Fibroblast of skin of left quadriceps (primary cell): ENCODE measurements around the gene ALOX15.
"Not testable (repeated sequence)": the region's sequence is repeated elsewhere in the genome, so short reads cannot be mapped to it uniquely, and the experiment has no call there.

Experiments used
- DNase-seq, 2 experiments: peaks; one replicate each; pipeline ENCODE4 v3.0.0-alpha.2; 2013; ENCODE audit warnings: low read depth in 2 of 2

ALOX15 gene

DNA sequence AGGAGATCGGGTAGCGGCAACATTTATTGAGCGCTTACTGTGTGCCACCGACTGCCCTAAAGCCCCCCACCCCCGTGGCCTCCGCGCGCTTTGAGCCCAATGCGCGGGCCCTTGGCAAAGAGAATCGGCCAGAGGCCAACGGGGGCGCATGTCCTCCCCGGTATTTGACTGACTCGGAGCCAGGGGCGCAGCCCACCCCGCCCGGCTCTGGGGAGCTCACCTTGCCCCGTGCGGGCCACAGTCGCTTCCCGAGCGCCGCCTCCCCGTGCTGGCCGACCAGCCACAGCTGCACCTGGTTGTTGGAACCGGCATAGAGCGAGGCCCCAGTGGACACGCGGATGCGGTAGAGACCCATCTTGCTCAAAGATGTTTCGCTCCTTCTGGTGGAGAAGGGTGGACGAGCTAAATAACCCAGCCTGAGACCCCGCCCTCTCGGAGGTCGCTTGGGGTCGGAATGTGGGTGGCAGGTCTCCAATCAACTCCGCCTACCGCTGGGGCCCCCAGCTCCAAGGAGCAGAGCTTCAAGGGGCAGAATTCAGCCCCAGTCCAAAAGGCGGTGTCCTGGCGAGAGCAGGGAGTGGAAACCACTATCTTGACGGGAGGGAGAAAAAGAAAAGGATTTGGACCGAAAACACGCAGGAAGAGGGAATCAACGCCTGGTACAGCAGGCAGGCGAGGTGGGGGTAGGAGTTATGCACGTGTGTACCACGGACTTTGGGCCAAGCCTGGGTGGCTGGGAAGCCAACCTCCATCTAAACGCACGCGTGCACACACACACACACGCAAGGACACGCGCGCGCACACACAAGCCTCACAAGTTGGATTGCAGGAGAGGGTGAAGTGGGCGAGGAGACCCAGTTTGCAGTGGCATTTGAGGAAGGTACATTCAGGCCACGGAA, at the start of gene ALOX15:
Gene ALOX15, minus strand, starts transcription at position 382 of the 899 bp plus-strand sequence. Its CDS starts 27 bp downstream, at position 355.
- no peak for DNase-seq

- no peak for DNase-seq
Measured at GRCh38 chr17:4690745-4691144, 49.3 kb upstream of the ALOX15 start.

- DNase-seq = not testable (repeated sequence)
Measured at GRCh38 chr17:4689872-4690271, 48.4 kb upstream of the ALOX15 start.

DNA sequence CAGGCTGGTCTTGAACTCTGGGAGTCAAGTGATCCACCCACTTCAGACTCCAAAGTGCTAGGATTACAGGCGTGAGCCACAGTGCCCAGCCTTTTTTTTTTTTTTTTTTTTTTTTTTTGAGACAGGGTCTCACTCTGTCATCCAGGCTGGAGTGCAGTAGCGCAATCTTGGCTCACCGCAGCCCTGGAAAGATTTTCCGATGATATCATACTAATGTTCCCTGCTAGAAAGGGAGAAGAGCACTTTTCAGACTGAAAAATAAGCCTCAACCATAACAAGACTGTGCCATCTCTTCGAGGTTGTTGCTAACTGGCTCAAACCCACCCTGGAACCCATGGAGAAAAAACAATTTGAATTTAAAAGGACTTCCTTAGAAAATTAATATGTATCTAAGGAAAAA, 42.3 kb upstream of the ALOX15 start:
- DNase-seq = not testable (repeated sequence)

DNA sequence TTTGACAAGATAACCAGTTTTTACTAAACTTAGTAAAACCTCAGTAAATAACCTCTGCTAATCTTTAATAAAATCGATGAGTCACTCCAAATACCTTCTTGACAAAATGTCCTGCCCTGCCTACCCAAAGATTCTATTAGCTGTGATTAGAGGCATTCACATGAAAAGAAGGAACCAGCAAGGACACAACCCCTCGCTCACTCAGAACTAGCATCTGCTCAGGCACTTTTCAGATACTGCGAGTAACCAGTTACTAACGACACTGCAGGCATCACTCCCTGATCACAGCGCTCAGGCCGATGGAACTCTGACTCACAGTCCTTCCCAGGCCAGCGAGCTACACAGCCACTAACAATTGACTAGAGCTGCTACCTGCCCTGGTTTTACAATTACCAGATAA, 38.2 kb upstream of the ALOX15 start:
- DNase-seq = no peak

DNA sequence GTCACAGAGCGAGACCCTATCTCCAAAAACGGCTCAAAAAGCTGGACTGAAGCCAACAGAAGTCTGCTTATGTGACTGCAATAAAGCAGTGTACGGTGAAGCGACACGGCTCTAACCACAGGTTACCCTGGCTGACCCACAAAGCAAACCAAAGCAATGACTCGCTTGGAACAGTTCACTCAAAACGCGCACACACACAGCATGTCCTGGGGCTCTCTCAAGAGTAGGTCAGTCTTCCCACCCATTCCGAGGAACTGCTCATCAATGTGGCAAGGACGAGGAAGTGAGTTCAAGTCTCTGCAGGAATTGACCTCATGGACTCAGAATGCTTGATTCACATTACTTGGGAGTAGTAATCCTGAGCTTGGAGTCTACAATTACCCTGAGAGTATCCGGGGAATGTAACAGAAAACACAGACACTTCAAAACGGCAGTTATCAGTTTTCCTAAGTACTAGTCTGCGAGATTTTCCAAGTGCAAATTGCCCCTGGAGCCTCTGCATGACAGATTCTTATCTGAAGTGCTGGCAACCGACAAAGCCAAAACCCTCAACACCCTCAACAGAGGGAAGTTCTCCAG, 37.1 kb upstream of the ALOX15 start:
- peak; percentile 10 to 21 for DNase-seq

- DNase-seq = no peak
Measured at GRCh38 chr17:4676791-4677190, 35.3 kb upstream of the ALOX15 start.

DNA sequence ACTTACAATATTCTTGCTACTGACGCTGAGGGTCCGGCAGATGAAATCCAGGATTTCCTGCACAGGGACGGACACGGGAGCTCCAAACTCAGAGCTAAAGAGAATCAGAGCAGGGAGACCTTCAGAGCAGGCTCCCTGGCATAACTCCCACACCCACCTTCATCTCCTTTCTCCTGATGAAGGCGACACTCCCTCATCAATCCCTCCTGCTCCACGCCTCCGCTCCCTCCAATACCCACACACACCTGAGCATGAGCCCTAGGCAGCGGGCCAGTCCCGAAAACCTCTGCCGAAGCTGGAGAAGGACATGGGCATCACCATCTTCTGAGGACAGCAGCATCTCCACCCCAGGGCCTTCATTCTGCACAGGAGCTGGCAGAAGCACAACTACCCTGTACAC, 34.3 kb upstream of the ALOX15 start:
- DNase-seq = no peak

GRCh38 chr17:4674685-4674998, 33.2 kb upstream of the ALOX15 start:
- no peak for DNase-seq

- DNase-seq = no peak
Measured at GRCh38 chr17:4673986-4674684, 32.7 kb upstream of the ALOX15 start.

DNA sequence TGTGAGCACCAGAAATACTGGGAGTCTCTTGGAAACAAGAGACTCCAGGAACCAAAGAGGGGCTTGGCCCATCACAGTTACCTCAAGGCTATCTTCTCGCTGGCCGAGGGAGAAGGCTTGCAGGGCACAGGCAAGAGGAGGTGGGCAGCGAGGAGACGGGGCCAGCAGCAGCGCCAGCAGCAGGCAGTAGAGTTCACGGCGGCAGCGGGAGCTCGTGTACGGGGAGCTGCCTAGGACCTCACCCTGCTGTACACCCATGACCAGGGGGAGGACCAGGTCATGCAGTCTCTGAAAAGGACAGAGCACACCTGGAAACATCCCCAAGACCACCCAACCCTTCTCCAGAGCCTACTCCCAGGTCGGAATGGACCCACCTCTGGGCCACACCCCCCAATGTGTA, 31.7 kb upstream of the ALOX15 start:
- DNase-seq = no peak

GRCh38 chr17:4672751-4673150, 31.3 kb upstream of the ALOX15 start:
- no peak for DNase-seq

- DNase-seq = no peak
Measured at GRCh38 chr17:4672055-4672630, 30.7 kb upstream of the ALOX15 start.

- no peak for DNase-seq
Measured at GRCh38 chr17:4667166-4667565, 25.7 kb upstream of the ALOX15 start.

- DNase-seq = no peak
Measured at GRCh38 chr17:4666296-4666695, 24.8 kb upstream of the ALOX15 start.

DNA sequence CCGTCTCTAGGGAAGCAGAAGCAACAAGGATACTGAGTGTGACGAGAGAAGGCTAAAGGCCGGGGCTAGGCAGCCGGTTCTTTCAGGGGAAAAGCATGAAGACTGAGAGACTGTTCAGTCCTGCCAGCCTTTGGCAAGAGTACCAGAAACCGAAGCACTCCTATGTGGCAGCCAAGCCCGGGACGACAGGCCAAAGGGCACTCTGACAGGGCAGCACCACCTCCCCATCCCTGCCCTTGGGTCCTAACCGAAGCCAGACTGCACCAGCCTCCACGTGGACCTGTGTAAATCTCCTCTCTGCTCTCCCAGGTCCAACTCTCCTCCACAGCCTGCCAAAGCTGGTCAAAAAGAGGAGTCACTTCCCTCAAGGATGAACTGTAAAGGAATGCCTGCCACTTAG, 23.5 kb upstream of the ALOX15 start:
- no peak for DNase-seq

DNA sequence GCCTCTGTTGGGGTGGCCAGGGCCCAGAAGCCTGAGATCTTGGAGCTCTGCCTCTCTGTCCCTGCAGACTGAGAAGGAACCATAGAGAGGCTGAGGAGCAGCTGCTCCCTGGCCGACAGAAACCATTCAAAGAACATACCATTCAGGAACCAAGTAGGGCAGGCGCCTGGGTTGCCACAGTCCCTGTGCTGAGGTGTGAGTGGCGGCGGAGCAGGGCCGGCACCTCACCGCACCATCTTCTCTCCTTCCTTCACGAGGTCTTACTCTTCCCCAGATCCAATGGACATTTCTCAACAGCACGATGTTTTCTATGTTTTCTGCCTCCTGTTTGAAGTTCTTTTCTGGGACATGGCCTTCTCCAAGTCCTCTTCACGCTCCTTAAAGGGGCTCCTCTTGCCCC, 22.8 kb upstream of the ALOX15 start:
- DNase-seq = no peak

DNA sequence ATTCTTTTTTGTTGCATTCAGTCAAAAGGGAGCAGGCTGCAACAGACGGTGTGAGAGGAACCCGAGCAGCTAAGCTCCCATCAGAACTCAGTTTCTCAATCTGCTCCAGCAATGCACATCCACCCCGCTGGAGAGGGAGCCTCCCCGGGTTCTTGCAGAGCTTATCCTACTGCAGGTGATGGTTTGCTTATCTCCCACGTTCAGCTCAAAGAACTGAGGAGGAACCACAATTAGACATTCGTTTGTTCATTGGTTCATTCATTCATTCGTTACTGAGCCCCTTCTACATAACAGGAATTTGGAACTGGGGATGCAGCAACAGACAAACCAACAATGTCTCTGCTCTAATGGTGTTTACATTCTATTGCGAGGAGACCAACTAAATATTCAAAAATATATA, 22.2 kb upstream of the ALOX15 start:
- no peak for DNase-seq

GRCh38 chr17:4658478-4659305, 17.2 kb upstream of the ALOX15 start:
- DNase-seq = no peak

DNA sequence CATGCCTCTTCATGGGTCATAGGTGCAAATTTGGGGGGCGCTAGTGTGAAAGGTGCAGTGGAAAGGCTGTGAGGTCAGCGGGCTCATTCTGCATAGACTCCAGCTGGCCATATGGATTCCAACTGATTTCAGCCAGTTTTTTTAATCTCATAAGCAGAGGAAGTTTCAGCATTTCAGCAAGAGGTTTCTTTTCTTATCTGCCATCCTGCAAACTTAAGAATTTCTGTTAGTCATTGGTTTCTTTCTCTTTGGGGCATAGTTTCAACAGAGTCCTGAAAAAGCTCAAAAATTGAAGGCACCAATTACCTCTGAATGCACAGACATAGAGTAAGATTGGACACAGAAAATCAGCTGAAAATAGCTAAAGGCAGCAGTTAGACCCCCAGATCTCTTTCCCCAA, 16.2 kb upstream of the ALOX15 start:
- DNase-seq = no peak

DNA sequence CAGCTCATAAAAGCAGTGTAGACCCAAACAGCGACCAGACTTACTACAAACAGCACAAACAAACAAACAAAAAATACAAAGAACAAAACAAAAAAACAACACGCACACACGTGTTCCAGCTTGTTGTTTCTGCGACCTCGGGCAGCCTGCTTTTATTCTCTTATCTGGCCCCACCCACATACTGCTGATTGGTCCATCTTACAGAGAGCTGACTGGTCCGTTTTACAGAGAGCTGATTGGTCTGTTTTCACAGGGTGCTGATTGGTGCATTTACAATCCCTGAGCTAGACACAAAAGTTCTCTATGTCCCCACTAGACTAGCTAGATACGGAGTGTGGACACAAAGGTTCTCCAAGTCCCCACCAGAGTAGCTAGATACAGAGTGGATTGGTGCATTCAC, 14.5 kb upstream of the ALOX15 start:
- DNase-seq = not testable (repeated sequence)

DNA sequence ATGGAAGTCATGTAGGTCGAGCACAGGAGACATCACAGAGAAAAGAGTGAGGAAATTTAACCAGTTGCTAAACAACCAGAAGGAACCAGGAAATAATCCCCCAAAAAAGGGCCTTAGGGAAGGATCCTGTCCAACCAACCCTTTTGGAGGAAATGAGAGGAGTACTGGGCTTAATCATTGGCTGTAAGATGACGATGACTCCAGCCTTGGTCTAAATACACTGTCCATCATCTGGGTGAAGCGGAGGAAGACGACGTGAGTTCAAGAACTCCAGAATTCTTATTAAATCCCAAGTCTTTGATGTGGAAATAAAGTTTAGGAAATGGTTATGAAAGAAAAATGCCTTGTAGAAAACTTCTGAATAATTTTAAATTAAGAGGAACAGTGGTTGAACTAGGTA, 11.5 kb upstream of the ALOX15 start:
- DNase-seq = no peak
